Retinal pigment epithelial cell (primary cell): ENCODE results near the gene VWA3B.
"Not testable (repeated sequence)": the region's sequence is repeated elsewhere in the genome, so short reads cannot be mapped to it uniquely, and the experiment has no call there.

Experiments used
- DNase-seq: peaks from one replicate; pipeline ENCODE4 v3.0.0-alpha.2; 2010; ENCODE audit warnings: low read depth
- H3K4me3 ChIP-seq: 2 replicates; pipeline ENCODE4 v1.5.1; 2011; ENCODE audit warnings: mild to moderate bottlenecking, low read length, control low read depth, moderate library complexity
- CTCF ChIP-seq: conservative IDR thresholded peaks from 2 replicates; pipeline ENCODE4 v1.5.1; 2011; ENCODE audit warnings: low read depth, low read length, control low read depth, inconsistent platforms

VWA3B gene

DNA sequence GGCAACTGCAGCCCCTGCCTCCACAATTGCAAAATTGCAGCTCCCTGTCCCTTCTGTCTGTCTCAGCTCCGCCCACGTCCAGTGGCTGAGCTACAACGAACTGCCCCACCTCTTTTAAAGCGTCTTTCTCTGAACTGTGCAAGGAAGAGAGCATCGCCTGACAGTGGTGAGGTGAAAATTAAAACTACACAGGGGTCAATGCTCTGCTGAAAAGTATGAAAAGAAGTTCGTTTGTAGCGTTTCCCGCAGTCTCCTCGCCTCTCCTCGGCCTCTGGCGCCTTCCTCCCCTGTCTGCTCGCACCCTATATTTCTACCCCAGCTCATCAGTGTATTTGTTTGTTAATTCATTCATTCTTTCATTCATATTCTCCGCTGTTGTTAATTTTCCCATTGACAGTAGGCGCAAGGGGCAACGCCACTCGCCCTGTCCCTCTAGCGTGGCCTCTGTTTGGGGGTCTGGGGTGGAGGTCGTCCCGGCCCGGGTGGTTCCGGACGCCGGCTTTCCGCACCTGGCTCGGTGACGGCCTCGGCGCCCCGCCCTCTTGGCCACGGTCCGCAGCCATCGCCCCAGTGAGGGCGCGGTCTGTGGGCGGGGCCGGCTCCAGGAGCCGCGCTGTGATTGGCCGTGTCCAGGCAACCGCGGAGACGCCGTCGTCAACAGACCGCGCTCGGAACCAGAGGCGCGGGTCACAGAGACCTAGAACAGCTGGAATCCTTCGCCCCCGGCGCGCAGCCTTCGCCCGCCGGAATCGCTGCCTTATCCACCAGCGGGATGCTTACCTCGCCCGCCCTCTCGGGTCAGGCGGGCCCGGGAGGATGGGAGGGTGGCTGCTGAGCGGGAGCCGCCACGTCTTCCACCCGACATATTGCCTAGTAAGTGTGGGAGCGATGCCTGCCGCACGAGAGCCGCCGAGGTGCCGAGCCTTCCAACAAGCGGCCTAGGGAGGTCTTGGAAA is at the start of gene VWA3B:
TSS of gene VWA3B (plus strand) at position 677 of the 956 bp plus-strand sequence. CDS start 5,926 bp downstream, outside the sequence.
- DNase-seq = no peak
- H3K4me3 ChIP-seq = peak within 1 kb of the TSS; percentile 55
- no peak for TF ChIP-seq CTCF

DNA sequence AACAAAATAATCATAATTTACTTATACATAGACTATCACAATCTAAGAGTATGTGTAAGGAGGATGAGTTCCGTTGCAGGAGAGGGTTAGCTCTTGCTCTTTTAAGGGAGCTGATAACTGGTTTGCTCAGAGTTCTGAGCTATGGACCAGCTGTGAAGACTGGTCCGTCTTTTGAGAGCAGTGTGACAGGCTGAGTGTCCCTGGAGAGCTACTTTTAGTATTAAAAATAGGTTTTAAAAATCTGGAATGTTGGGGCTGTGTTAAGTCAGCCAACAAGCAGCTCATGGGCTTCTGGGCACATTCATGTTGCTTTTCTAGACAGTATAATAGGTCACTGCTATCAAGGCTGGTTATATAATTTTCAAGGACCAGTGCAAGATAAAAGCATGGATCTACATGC is 49.8 kb upstream of the VWA3B start:
- no peak for TF ChIP-seq CTCF
- no peak overlapping the region for H3K4me3 ChIP-seq
- DNase-seq = no peak

GRCh38 chr2:98037666-98038336 is 49.2 kb upstream of the VWA3B start:
- no peak overlapping the region for H3K4me3 ChIP-seq
- TF ChIP-seq CTCF = no peak
- no peak for DNase-seq

GRCh38 chr2:98039085-98039756 is 47.7 kb upstream of the VWA3B start:
- no peak for TF ChIP-seq CTCF
- no peak for DNase-seq
- H3K4me3 ChIP-seq = no peak overlapping the region

DNA sequence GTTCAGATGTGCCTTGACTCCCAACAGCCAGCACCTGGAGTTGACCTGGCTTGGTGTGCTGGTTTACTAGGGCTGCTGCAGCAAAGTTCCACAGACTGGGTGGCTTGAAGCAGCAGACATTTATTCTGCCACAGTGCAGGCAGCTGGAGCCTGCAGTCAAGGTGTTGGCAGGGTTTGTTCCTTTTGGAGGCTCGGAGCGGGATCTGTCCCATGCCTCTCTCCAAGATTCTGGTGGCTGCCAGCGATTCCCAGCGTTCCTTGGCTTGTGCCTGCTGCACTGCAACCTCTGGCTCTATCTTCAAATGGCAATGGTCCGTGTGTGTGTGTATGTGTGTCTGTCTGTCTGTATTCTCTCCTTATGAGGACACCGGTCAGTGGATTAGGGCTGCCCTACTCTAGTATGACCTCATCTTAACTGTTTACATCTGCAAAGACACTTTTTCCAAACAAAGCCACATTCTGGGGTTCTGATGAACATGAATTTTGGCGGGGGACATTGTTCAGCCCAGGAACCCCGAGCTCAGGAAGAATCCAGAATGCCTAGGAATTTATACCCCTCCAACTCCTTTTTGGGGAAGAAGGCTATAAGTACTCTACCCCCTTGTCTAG is 46.5 kb upstream of the VWA3B start:
- no peak overlapping the region for H3K4me3 ChIP-seq
- TF ChIP-seq CTCF = no peak
- DNase-seq = no peak

GRCh38 chr2:98043101-98043500 is 43.9 kb upstream of the VWA3B start:
- no peak overlapping the region for H3K4me3 ChIP-seq
- no peak for TF ChIP-seq CTCF
- no peak for DNase-seq

DNA sequence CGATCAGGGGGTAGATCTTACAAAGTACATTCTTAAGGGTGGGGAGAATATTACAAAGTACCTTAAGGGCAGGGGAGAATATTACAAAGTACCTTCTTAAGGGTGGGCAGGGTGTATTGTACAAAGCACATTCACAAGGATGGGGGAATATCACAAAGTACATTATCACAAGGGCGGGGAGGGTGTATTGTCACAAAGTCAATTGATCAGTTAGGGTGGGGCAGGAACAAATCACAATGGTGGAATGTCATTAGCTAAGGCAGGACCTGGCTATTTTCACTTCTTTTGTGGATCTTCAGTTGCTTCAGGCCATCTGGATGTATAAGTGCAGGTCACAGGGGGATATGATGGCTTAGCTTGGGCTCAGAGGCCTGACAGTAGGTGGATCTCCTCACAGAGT is 42.2 kb upstream of the VWA3B start:
- not testable (repeated sequence) for H3K4me3 ChIP-seq, DNase-seq
